ENCODE measurements around the gene CHCHD6.
"Not testable (repeated sequence)": the region's sequence is repeated elsewhere in the genome, so short reads cannot be mapped to it uniquely, and the experiment has no call there.

CHCHD6 gene

DNA sequence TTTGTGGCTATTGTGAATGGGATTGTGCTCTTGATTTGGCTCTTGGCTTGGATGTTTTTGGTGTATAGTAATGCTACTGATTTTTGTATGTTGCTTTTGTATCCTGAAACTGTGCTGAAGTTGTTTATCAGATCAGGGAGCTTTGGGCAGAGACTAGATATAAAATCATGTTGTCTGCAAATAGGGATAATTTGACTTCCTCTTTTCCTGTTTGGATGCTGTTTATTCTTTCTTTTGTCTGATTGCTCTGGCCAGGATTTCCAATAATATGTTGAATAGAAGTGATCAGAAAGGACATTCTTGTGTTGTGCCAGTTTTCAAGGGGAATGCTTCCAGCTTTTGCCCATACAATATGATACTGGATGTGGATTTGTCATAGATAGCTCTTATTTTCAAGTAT, 66.1 kb downstream of the CHCHD6 start:
- DNase-seq: no peak

DNA sequence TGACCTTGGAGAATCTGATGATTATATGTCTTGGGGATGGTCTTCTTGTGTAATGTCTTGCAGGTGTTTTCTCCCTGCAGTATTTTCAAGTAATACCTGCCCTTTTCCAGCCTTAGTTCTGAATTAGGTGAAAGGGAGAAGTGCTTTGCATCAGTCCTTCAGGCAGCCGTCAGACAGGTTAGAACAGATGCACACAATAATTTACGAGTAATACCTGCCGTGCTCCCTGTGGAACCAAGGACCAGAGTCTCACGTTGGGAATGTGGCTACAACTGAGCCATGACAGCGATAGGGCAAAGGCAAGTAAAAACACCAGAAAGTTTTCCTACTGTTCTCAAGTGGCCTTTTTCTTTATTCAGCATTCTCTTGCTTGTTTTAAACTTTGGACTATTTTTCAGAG, 69.1 kb downstream of the CHCHD6 start:
- DNase-seq: no peak

- DNase-seq: no peak
Observed at GRCh38 chr3:126773783-126774182, 69.7 kb downstream of the CHCHD6 start.

DNA sequence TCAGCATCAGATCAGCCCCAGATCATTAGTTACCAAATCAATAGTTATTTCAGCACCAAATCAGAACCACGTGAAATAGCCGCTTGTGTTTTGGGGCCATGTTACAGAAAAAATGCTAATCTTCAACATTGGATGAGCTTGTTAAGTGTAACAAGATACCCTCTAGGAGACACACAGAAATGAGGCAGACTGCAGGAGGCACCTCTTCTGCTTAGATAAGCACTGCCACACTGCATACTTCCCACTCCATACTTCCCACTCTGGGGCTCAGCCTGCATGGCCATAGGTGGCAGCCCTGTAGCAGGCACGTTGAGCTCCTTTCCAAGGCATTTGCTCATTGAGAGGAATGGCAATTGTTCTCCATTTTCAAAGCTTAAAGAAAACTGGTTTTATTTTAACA, 73.3 kb downstream of the CHCHD6 start:
- no peak for DNase-seq

- no peak for DNase-seq
Observed at GRCh38 chr3:126780666-126781065, 76.6 kb downstream of the CHCHD6 start.

DNA sequence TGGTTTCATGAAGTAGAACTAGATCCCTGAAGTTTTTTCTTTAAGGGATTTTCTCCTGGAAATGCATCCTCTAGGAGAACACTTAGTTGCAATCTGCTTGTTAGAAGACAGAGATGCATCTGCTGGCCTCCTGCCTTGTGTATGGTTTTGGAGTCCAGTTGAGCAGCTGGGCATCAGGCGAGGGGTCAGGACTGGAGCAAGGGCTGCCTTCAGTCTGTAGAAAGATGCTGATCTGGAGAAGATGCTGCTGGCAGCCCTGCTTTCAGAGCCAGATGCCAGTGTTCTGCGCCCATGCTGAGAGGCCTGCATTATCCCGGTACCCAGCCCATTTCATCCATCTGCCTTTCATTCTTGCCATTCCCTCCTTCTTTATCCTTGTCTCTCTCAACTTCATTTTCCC, 77.4 kb downstream of the CHCHD6 start:
- no peak for DNase-seq

DNA sequence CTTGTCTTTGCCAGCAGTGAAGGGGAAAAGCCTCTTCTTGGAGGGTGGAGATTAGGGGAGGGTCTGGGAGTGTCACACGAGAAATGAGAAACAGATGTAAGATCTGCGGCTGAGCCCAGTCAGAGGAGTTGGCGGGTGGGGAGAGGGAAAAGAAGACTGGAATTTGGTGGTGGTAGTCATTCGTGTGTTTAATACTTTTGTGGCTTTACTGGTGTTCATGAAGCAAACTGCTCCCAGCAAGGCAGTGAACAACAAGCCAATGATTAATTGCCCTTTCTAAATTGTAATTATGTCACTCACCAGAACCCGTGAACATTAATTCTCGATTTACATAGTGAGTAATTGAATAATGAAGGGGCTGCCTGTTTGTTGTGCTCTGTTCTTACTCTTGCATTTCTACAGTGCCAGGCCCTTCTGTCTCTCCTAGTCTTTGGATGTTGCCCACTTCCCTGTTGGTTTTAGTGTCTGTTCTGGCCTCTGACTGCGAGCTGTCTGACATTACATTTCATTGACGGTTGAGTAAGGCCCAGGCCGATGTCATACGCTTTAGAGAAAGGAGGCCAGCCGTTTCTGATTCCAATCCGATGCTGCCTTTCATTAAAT, 78.0 kb downstream of the CHCHD6 start:
- DNase-seq: no peak

GRCh38 chr3:126782536-126782935, 78.5 kb downstream of the CHCHD6 start:
- DNase-seq: no peak

- DNase-seq: no peak
Observed at GRCh38 chr3:126784254-126784653, 80.2 kb downstream of the CHCHD6 start.

DNA sequence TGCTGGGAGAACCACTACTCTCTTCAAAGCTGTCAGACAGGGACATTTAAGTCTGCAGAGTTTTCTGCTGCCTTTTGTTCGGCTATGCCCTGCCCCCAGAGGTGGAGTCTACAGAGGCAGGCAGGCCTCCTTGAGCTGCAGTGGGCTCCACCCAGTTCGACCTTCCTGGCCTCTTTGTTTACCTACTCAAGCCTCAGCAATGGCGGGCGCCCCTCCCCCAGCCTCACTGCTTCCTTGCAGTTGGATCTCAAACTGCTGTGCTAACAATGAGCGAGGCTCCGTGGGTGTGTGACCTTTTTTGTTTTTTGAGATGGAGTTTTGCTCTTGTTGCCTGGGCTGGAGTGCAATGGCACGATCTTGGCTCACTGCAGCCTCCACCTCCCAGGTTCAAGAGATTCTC, 87.3 kb downstream of the CHCHD6 start:
- not testable (repeated sequence) for DNase-seq

DNA sequence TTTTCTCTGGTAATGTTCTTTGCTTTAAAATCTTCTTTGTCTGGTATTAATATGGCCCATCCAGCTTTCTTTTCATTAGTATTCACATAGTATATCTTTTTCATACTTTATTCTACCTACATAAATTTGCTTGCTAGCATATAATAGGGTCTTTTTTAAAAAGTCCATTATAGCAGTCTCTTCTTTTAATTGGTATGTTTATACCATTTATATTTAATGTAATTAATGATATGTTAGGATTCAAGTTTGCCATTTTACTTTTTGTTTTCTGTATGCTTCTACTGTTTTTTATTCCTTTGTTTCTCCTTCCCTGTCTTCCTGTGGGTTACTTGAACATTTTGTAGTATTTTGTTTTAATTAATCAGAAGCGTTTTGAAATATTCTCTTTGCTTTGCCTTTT, 89.0 kb downstream of the CHCHD6 start:
- no peak for DNase-seq

DNA sequence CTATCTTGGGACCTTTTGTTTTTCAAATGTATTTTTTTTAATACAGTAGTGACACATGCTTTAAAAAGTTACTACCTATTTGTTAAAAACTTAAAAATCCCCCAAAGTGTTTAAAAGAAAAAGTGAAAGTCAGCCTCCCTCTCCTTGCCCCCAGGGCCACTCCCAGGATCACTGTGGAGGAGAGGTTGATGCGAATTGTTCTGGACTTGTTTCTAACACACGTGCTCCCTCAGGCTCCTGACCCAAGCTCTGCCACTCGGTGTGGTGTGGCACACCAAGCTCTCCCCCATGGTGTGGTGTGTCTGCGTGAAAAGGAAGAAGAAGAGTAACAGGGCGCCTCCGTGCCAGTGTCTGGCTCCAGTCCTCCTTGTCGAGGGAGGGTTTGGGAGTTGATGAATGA, 93.5 kb downstream of the CHCHD6 start:
- DNase-seq: no peak

DNA sequence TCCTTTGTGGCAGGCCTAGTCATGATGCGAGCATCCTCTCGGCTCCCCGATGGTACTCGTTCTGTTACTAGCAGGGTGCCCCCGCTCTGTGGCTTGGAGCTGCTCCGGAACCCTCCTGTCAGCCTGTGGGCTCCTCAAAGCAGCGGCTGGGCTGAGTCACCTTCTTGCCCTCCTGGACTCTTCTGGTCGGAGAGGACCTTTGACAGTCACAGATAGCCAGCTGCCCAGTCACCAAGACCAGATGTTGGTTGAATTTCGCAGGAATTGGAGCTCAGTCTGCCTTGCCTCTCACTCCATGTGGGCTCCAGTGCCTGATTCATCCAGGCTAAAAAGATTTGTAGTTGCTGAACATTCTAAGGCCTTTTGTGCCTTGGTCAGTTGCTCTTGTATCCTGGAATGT, 94.5 kb downstream of the CHCHD6 start:
- DNase-seq: no peak

- no peak for DNase-seq
Observed at GRCh38 chr3:126799099-126799498, 95.1 kb downstream of the CHCHD6 start.

- not testable (repeated sequence) for DNase-seq
Observed at GRCh38 chr3:126801312-126801711, 97.3 kb downstream of the CHCHD6 start.

GRCh38 chr3:126807795-126808194, 103.8 kb downstream of the CHCHD6 start:
- no peak for DNase-seq

GRCh38 chr3:126811530-126811929, 107.5 kb downstream of the CHCHD6 start:
- DNase-seq: no peak

DNA sequence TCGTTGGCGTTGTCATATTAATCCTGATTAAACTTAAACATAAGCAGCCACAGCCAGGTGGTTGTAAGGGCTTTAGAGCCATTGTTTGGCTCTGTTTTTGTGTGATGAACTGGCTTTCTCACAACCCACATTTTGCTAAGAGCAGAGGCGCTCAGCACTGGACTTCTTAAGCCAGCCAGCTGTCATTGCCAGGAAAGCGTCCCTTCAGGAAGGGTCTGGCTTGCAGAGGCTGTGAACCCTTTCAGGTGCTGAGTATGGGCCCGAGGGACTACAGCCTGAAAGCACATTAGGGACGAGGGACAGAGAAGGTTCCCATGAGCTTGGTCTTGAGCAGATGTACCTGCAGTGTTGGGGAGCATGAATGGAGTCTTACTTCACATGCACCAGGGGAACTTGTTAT, 112.3 kb downstream of the CHCHD6 start:
- no peak for DNase-seq

GRCh38 chr3:126816986-126817777, 113.1 kb downstream of the CHCHD6 start:
- DNase-seq: no peak

DNA sequence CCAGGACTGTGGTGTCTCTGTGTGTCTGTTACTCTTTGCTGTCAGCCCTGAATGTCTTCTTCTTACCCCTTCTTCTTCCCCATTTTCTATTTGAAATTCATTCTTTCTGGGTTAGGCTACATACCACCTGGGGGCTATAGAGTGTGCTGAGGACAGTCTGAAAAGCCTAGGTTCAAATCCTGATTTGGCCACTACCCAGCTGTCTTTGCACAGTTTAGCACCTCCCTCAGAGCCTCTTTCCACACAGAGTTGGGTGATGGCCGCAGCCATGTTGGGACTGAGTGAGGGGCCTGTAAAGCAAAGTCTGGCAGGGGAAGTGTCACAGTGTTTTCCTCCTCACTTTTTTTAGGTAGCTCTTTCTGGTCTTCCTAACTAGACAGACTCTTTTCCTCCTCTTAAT, 113.7 kb downstream of the CHCHD6 start:
- DNase-seq: no peak

DNA sequence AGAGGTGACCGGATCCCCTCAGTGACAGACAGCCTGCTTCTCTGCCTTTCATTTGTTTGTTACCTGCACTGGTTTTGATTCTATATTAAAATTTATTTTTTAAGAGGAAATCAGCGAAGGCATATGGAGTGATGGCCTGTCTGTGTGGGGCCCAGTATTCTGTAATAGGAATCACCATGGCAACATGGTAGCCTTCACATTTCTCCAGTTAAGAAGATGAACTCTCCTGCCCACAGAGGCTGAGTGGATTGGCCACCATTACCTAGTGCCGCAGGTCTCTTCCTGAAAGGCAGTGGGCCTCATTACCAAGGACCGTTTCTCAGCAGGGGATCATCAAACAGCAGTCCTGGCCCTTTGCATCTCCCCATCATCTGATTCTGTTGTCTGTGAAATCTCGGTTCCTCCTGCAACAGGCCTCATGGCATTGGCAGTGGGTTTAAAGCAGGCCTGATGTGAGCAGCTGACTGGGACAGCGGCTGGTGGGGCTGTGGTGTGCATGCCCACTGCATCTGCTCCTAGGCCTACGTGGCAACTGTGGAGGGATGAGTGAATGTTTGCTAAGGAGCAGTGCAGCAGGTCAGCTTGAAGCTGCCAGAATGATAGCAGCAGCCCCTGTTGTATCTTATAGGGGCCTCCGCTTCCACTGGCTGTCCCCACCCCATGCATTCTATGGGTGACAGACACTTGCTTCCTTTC, 114.5 kb downstream of the CHCHD6 start:
- DNase-seq: no peak

DNA sequence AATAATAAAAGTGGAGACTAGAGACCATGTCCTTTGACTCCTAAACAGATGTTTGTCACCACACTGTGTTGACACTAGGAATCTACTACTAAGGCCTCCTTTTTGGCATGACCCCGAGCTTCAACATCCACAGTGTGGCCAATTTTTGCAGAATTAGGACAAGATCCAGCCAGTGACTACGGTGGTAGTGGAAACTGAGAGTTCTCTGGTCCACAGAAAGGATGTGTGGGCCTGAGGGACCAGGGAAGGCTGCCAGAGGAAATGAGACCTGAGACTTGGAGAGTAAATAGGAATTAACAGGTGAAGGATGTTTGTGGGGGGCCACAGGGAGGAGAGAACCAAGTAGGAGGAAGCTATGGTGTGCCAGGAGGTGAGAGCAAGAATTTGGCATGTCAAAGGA, 122.7 kb downstream of the CHCHD6 start:
- no peak for DNase-seq

GRCh38 chr3:126827121-126827520, 123.1 kb downstream of the CHCHD6 start:
- no peak for DNase-seq

GRCh38 chr3:126828306-126828705, 124.3 kb downstream of the CHCHD6 start:
- DNase-seq: no peak
